Measurements from ENCODE around the gene CCDC33. TPM values are rescaled to one million over a fixed set of nuclear protein-coding genes. Genes with fewer than 3 reads are reported as not detected.

The CCDC33 gene
- total RNA-seq, 1 donor from 2014 or later, result 0.41 TPM

DNA sequence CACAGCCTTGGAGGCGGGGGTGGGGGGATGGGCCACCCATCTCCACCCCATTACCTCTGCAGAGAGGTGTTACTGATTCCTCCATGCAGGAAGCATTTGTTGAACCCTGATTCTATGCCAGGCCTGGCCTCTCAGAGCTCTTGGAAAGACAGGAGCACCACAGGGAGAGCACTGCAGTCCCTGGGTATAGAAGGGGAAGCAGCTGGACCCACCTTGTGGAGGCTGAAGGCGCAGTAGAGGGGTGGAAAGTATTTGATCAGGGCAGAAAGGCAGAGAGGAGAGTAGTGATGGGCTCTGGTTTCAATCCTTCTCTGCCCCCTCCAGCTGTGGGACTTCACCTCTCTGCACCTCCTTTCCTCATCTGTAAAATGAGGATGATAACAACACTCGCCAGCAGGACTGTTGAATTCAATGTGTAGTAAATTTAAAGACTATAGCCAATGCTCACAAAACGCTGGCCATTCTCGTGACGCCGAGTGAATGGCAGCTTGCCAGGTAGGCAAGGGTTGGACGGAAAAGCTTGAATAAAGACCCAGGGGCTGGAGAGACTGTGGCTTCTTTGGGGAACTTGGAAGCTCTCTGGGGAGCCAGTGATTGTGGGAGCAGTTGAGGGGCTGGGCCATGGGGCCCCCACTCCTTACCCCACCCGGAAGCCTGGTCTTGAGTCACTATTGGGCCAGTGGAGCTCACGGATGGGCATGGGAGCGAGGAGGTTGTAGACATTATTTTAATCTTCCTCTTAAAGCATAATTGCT is 8.0 kb upstream of the CCDC33 start:
- FAIRE-seq (no peak), DNase-seq (ENCODE audit: low spot score in 2 of 2) (no peak)

DNA sequence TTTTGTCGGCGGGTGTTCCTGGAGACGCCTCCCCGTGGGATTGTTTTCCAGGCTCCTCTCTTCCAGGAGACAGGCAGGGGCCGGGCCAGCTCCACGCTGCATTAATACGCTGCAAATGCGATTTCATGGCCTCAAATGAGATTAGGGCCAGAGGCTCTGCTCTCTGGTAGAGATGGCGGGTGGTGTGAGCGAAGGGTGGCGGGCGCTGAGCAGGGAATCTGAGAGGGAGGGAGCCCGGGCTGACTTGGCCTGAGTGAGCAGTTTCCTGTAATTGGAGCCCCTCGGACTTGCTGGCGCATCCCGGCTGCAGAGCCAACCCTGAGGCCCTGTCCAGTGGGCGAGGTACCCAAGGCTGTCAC is 7.4 kb upstream of the CCDC33 start:
- DNase-seq (ENCODE audit: low spot score in 2 of 2), result no peak
- FAIRE-seq, result no peak

DNA sequence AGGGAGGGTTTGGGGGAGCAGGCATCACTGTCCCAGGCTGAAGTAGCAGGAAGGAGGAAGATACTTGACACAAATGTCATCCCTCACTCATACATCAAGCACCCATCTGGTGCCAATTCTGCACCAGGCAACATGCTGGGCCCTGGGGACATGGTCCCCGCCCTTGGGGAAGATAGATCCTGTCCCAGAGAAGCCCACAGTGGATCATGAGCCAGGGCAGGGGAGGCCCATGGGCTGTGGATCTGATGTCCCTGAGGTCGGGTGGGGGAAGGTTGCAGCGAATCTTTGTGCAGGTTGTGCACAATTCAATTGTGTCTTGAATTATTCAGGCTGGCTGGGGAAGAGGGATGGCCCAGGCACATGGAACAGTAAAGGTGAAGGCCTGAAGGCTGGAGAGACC is 6.4 kb upstream of the CCDC33 start:
- DNase-seq (ENCODE audit: low spot score in 2 of 2) (no peak), FAIRE-seq (no peak)

DNA sequence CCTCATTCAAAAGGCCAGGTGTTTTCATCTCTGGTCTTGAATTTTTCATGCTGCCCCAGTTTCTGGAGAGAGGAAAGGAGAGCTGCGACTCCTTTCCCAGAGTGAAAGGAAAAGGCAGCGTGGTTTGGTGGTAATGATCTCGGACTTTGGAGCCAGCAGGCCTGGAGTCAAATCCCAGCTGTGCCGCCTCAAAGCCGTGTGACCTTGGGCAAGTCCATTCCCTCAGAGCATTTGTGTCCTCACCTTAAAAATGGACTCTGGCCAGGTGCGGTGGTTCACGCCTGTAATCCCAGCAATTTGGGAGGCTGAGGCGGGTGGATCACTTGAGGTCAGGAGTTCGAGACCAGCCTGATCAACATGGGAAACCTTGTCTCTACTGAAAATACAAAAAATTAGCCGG is 4.7 kb upstream of the CCDC33 start:
- DNase-seq (ENCODE audit: low spot score in 2 of 2), result no peak
- FAIRE-seq, result no peak

DNA sequence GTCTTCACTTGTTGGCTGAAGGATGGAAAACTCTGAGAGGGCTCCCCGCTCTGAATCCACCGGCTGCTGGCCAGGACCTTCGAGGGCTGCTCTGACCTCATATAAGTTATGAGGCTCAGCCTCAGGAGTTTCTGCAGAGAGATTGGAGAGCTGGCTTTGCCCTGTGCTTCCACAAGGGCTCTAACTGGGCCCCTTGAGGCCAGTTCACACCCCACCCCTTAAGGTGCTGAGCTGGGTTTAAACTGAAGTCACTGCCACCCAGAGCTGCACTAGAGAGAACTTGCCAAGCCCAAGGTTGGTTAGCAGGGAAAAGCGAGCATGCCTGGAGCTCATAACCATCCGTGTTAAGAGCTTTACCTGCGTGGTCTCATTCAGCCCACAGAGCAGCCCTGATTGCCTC is 2.8 kb upstream of the CCDC33 start:
- FAIRE-seq (no peak), DNase-seq (ENCODE audit: low spot score in 2 of 2) (no peak)

DNA sequence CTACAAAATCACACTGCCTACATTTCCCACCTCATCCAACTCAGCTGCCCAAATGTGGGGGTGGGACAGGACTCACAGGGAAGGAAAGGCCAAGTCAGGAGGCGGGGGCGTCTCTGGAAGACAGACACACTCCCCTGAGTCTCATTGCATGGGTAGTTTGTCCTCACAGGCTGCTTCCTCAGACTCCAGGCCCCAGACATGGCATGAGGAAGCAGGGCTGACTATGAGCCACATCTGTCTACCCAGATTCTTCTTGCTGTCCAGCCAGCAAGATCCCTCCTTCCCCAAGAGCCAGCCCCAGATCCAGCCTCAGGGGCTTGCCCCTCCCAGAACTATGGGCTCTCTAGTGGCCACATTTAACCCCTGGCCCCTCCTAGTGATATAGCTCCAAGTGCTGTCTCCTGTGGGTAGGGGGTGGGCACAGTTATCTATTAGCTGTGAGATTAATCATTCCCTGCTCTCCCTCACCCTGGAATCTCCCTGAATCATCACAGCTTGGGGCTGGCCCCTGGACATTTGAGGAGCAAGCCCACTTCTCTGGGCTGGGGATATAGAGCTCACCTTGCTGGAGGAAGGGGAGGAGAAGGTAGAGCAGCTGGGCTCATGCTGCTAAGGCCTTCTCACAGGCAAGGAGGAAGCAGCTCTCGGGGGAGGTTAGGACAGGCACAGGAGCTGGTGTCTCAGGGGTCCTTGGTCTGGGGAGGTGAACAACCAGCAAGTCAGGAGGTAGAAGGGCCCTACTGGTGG is 2.1 kb upstream of the CCDC33 start:
- DNase-seq (ENCODE audit: low spot score in 2 of 2), result peak in 1 of 2 donors; percentile 50
- FAIRE-seq, result no peak

DNA sequence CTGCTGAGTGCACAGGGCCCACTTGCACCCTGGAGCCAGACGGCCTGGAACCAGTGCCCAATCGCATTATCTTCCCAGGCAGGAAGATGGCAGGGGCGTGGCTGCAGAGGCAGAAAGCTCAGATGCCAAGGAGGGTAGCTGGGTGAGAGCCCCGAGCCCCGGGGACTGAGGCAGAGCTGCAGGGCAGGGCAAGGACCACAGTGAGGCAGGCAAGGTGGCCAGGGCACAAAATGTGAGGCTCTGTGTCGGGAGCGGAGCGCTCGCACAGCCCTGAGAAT is 1.6 kb upstream of the CCDC33 start:
- no peak for FAIRE-seq
- DNase-seq (ENCODE audit: low spot score in 2 of 2), result no peak

DNA sequence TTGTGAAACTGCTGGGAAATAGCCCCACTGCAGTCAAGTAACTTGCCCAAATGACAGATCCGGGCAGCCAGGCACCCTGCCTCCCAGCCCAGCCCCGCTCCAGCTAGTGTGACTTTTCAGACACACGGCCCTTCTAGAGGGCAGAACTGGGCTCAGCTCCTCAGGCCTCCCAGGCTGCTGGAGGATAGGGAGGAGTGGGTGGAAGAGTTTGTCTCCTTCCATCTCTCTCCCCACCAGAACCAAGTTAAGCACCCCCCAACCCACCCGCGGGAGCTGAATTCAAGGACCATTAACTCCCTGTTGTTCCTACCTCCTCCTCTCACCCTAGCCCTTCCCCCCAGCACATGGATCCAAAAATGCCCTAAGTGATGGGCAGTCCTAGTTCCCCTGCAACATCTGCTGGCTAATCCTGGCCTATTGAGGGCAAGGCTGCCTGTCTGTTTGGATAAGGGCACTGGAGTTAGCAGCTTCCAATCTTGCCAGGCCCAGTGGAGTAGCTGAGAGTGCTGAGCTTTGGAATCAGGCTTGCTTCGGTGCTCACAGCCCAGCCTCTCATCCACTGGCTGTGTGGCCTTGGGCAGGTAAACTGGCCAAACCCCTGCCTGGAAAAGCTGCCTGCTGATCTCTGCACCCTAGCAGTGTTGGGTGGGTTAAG is 3.1 kb downstream of the CCDC33 start:
- DNase-seq (ENCODE audit: low spot score in 2 of 2) (no peak), FAIRE-seq (no peak)

DNA sequence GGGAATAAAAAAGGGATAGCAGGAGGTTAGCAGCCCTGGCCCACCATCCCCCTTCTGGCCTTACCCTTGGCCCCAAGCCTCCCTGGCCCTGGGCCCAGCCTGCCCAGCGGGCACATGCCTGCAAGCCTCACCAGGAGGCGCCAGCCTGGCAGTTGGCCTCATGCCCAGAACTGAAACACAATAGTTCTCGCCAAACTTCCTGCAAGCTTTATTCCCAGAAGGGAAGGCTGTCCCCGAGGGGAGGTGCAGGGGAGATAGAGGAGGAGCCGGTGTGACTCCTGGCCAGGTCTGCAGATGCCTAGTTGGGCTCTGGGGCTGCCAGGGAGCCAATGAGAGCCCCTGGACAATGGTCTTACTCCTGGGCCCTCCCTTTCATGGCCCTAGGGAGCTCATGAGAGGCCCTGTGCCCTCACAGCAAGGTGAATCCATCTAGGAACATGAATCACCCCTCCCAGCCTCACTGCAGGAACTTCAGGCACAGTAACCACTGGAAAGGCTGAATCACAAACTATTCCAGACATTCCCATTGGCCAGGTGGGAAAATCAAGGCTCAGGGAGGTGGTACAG is 4.0 kb downstream of the CCDC33 start:
- FAIRE-seq (no peak), DNase-seq (ENCODE audit: low spot score in 2 of 2) (peak; percentile 70 to 75)

DNA sequence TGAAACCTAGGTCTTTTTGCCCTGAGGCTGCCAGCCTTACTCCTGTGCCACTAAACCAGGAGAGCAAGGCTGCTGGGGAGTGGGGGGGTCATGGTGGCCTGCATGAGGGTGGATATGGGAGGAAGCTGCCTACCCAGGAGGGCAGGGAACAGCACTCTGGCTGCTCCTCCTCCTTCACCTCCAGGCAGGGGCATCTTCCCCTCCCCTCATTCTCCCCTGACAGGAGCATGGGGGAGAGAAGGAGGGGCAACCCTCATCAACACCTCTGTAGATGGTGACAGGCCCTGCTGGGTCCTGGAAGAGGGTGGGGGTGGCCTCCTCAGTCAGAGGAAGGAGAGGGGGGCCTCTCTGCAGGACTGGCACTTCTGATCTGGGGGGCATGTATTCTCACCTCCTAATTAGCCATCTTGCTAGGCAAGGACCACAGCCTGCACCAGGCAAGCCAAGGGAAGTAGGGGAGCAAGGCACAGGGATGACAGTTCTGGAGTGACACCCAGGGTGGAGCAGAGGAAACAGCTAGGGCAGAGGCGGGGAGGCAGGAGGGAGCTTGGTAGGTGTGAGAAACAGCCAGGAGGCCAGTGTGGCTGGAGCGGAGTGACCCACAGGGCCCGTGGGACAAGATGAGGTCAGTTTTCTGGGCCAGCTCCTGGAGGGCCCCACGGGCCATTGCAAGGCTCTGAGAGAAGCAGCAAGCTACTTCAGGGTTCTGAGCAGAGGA is 4.9 kb downstream of the CCDC33 start:
- no peak for FAIRE-seq
- DNase-seq (ENCODE audit: low spot score in 2 of 2), result no peak

DNA sequence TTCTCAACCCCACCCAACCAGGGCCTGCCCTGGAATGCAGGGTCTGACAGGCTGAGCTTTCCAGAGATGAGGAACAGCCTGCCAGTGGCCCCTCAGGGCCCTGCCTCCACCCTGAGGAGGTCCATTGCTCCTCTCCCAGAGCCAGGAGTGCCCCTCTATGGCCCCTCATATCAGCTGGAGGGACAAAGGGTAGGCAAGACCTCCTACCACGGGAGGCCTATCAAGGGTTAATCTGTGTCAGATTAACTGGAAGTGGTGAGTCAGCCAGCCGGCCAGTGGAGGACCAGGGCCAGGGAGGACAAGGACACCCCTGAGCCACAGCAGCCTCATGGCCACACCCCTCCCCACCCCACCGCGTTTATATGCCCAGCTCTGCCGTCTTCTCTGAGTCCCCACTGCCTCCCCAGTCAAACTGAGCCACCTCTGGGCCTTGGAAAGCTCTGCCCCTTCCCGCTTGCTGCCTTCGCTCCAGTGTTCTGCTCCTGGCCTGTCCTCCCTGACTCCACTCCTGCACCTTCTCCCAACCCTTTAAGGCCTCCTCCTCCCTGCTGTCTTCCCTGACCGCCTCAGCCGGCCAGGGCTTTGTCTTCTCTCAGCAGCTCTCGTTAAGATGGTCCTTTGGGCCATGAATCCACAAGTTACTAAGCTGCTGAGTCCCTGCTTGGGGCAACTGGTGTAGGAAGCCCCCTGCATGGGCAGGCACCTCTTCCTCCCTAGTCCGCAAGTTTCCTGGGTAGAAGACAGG is 6.5 kb downstream of the CCDC33 start:
- no peak for FAIRE-seq
- DNase-seq (ENCODE audit: low spot score in 2 of 2), result no peak

DNA sequence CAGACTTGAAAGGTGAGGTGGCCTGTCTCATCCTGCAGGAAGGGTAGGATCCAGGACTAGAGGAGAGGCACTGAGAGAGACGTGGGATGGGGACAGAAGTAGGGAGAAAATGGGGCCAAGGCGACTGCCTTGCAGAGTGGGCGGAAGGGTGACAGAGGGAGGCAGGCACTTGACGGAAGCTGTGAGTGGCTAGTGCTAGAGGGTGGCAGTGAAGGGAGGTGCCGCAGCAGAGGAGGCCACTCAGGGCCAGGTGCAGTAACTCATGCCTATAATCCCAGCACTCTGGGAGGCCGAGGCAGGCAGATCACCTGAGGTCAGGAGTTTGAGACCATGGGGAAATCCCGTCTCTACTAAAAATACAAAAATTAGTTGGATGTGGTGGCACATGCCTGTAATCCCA is 7.3 kb downstream of the CCDC33 start:
- DNase-seq (ENCODE audit: low spot score in 2 of 2) (no peak), FAIRE-seq (no peak)

DNA sequence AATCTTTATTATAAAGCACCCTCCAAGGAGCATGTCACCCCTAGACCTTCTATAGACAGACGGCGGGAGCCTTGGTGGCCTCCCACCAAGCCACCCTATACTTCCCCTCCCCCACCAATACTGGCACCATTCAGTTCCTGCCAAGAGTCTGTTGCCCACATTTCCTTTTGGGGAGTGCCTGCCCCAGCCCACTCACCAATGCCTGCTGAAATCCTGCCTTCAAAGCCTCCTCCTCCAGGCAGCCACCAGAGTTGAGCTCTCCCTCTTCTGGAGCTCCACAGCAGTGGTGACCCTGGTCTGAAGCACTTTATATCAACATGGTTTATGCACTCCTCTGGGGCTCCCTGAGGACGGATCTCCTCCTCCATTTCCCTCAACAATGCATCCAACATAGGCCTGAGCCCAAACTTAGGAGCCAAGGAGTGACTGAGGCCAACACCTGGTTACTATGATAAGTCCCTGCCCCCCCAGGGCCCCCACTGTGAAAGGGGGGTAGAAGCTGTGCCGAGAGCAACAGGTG is 8.8 kb downstream of the CCDC33 start:
- no peak for DNase-seq (ENCODE audit: low spot score in 2 of 2)
- FAIRE-seq, result no peak

DNA sequence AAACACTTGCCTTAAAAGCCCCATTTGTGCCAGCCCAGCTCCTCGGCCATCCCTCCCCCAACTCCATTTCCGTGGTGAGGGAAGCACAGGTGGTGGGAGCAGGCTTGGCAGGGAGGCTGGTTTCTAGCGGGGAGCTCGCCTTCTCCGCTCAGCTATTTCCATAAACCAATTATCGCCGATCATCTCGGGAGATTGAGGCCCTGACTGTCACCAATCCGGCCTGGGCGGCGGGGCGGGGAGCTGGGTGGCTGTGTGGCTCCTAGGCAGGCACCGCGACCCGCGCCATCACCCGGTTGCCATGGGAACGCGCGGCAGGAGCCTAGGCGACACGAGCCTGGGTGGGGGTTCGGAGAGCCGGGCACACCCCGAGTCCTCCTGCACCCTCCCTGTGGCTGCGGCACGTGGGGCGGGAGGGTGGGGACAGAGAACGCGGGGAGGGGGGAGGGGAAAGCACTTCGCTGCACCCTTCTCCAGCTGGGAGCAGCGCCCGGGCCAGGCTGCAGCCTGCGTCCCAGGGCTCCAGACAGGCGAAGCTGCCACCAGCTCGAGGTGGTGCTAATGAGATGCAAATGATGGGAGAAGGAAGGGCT is 9.3 kb downstream of the CCDC33 start:
- DNase-seq (ENCODE audit: low spot score in 2 of 2) (peak; percentile 56 to 76), FAIRE-seq (no peak)

DNA sequence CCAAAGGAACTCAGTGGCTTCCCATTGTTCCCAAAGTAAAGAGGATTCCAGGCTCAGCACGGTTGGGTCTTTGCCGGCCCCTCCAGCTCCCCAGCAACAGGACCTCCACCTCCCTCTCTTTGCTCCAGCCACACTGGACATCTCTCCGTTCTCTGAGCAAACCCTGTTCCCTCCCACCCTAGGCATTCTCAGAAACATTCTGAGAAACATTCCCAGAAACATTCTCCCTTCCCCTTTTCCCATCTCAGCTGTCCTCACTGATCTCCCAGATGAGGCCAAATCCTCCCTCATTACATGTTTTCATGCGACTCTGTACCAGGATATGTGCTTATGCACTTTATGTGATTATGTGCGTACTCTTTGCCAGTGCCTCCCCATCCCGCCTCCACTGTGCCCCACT is 14.1 kb downstream of the CCDC33 start:
- FAIRE-seq, result no peak

DNA sequence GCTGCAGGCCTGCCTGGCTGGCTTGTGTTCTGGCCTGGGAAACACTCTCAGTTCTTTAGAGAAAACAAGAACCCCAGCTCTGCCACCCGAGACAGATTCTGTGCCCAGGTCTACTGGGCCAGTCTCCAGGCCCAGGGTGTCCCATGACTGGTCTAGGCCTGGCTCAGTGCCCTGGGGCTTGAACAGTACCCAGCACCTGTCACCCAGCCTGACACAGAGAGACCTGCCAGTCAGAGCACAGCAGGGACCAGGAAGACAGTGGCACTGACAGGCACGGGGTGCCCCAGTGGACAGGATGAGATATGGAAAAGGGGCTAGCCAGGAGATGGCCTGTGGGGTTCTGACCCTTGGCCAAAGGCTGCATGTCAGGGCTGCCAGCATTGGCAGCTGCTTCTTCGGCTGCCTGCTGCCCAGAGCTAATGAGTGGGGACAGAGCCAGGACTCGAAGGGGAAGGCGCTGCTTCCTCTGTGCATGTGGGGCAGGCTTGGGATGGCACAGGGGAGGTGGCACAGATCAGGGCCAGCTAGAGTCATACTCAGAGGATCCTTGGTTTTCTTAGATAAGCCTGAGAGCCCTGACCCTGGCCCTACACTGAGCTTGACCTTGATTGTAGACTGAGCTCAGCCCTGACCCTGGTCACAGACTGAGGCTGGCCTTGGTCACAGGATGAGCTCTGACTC is 15.1 kb downstream of the CCDC33 start:
- FAIRE-seq, result no peak
- peak in 1 of 2 donors; percentile 39 for DNase-seq (ENCODE audit: low spot score in 2 of 2)

More for the DNA sequence above, 14.1 kb downstream of the CCDC33 start:
- no peak for DNase-seq (ENCODE audit: low spot score in 2 of 2)

DNA sequence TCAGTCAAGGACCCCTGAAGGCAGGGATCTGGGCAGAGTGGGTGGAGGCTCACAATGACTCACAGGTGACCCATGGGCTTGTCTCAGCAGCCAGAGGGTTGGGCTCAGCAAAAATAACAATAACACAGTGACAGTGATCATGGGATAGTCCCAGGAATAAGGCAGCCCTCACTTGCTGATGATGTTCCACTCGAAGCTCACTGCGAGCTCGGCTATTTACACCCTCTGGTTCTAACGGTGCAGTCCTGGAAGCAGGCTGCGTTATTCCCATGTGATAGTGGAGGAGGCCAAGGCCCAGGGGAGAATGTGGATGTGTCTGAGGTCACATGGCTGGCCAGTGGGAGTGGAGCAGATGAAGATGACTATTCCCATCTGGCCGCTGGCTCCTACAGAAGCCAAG is 16.2 kb downstream of the CCDC33 start:
- DNase-seq (ENCODE audit: low spot score in 2 of 2), result no peak
- no peak for FAIRE-seq

DNA sequence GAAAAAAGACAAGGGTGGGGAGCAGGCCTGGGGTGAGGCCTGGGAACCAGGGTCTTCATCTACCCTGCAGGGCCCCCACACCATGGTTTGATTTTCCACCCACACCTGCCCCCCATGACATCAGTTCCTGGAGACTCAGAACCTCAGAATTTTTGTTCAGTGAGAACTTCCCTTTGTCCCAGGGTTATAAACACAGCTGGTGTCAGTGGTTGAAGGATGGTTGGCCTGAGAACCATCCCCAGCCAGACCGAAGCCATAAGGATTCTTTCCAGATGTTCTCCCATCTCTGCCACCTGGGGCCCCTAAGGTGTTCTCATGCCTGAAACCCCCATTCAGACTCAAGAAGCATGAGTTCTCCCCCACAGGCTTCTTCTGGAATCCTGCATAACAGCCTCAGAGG is 16.6 kb downstream of the CCDC33 start:
- FAIRE-seq (no peak), DNase-seq (ENCODE audit: low spot score in 2 of 2) (no peak)

Measured in frontal cortex (tissue), 4 donors.